ENCODE results near the gene IL31RA. TPM values are rescaled to one million over a fixed set of nuclear protein-coding genes. Genes with fewer than 3 reads are reported as not detected.

The IL31RA gene
- total and polyA plus RNA-seq, 2 experiments from 2014 or later = not detected

DNA sequence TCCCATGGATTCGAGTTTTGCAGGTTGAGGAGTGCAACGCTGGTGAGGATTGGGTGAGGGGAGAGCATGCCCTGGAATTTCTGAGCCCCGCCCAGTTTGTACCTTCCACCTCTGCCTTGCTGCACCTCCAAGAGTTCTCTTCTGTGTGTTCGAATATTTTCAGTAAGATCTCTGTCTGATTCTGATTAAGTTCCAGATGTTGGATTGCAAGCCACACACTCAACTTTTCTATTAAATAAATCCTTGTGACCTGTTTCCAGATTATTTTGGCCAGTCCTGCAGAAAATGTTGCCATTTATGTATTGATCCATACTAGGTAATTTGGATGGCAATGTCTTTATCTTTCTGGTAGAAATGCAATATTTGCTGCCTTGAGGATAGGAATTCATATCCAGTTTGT lies 54.1 kb downstream of the IL31RA start:
- H4K20me1 ChIP-seq (replicated peaks; ENCODE audit: insufficient read depth) = no peaks in the 10 kb centered on the region
- no peaks in the 10 kb centered on the region for H3K27me3 ChIP-seq (ENCODE audit: insufficient read depth)
- Mint-ChIP-seq H3K4me1 (no peaks in the 10 kb centered on the region), H3K27me3 (ENCODE audit: insufficient read depth, low read depth, poor library complexity) (peaks cover 8% of the 10 kb centered on the region), H3K4me3 (no peak overlapping the region), H3K36me3 (ENCODE audit: low read depth) (no peaks in the 10 kb centered on the region), H3K27ac (no peak overlapping the region), H3K9me3 (no peaks in the 10 kb centered on the region)
- H3K36me3 ChIP-seq (ENCODE audit: insufficient read depth) = no peaks in the 10 kb centered on the region
- no peak overlapping the region for H3K4me2 ChIP-seq
- H3K27ac ChIP-seq (ENCODE audit: low read depth) = no peak overlapping the region
- no peak overlapping the region for H3K4me3 ChIP-seq
- no peaks in the 10 kb centered on the region for H3K4me1 ChIP-seq (ENCODE audit: insufficient read depth)
- no peak overlapping the region for H2AFZ ChIP-seq
- H3F3A ChIP-seq (replicated peaks; ENCODE audit: low read depth) = no peaks in the 10 kb centered on the region
- H3K9me2 ChIP-seq (ENCODE audit: insufficient read depth) = peaks cover 7% of the 10 kb centered on the region; the same call in 1 of the 2 replicates
- DNase-seq (ENCODE audit: low spot score) (no peak), ATAC-seq (no peak)
- TF ChIP-seq STAT1 (IDR thresholded peaks at IDR 0.05; ENCODE audit: unreplicated experiment) (no peak), EZH2phosphoT487 (IDR thresholded peaks at IDR 0.05; ENCODE audit: unreplicated experiment) (no peak), POLR2AphosphoS5 (IDR thresholded peaks at IDR 0.05; ENCODE audit: low read depth) (no peak), ZNF331 (CRISPR knock-in tag; IDR thresholded peaks at IDR 0.05; ENCODE audit: low read depth) (no peak), EZH2 (IDR thresholded peaks at IDR 0.05; ENCODE audit: low read depth, unreplicated experiment) (no peak), CREB1 (CRISPR knock-in tag; IDR thresholded peaks at IDR 0.05; ENCODE audit: low read depth) (no peak), ZNF114 (CRISPR knock-in tag; IDR thresholded peaks at IDR 0.05) (no peak), JUNB (IDR thresholded peaks at IDR 0.05; ENCODE audit: unreplicated experiment) (no peak), NANOG (IDR thresholded peaks at IDR 0.05; ENCODE audit: borderline replicate concordance) (no peak)
- TF ChIP-seq, protein P1, sequence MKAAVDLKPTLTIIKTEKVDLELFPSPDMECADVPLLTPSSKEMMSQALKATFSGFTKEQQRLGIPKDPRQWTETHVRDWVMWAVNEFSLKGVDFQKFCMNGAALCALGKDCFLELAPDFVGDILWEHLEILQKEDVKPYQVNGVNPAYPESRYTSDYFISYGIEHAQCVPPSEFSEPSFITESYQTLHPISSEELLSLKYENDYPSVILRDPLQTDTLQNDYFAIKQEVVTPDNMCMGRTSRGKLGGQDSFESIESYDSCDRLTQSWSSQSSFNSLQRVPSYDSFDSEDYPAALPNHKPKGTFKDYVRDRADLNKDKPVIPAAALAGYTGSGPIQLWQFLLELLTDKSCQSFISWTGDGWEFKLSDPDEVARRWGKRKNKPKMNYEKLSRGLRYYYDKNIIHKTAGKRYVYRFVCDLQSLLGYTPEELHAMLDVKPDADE (IDR thresholded peaks at IDR 0.05) = no peak
- TF ChIP-seq, protein P2, sequence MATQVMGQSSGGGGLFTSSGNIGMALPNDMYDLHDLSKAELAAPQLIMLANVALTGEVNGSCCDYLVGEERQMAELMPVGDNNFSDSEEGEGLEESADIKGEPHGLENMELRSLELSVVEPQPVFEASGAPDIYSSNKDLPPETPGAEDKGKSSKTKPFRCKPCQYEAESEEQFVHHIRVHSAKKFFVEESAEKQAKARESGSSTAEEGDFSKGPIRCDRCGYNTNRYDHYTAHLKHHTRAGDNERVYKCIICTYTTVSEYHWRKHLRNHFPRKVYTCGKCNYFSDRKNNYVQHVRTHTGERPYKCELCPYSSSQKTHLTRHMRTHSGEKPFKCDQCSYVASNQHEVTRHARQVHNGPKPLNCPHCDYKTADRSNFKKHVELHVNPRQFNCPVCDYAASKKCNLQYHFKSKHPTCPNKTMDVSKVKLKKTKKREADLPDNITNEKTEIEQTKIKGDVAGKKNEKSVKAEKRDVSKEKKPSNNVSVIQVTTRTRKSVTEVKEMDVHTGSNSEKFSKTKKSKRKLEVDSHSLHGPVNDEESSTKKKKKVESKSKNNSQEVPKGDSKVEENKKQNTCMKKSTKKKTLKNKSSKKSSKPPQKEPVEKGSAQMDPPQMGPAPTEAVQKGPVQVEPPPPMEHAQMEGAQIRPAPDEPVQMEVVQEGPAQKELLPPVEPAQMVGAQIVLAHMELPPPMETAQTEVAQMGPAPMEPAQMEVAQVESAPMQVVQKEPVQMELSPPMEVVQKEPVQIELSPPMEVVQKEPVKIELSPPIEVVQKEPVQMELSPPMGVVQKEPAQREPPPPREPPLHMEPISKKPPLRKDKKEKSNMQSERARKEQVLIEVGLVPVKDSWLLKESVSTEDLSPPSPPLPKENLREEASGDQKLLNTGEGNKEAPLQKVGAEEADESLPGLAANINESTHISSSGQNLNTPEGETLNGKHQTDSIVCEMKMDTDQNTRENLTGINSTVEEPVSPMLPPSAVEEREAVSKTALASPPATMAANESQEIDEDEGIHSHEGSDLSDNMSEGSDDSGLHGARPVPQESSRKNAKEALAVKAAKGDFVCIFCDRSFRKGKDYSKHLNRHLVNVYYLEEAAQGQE (IDR thresholded peaks at IDR 0.05; ENCODE audit: unreplicated experiment) = no peak
- TF ChIP-seq, protein P3, sequence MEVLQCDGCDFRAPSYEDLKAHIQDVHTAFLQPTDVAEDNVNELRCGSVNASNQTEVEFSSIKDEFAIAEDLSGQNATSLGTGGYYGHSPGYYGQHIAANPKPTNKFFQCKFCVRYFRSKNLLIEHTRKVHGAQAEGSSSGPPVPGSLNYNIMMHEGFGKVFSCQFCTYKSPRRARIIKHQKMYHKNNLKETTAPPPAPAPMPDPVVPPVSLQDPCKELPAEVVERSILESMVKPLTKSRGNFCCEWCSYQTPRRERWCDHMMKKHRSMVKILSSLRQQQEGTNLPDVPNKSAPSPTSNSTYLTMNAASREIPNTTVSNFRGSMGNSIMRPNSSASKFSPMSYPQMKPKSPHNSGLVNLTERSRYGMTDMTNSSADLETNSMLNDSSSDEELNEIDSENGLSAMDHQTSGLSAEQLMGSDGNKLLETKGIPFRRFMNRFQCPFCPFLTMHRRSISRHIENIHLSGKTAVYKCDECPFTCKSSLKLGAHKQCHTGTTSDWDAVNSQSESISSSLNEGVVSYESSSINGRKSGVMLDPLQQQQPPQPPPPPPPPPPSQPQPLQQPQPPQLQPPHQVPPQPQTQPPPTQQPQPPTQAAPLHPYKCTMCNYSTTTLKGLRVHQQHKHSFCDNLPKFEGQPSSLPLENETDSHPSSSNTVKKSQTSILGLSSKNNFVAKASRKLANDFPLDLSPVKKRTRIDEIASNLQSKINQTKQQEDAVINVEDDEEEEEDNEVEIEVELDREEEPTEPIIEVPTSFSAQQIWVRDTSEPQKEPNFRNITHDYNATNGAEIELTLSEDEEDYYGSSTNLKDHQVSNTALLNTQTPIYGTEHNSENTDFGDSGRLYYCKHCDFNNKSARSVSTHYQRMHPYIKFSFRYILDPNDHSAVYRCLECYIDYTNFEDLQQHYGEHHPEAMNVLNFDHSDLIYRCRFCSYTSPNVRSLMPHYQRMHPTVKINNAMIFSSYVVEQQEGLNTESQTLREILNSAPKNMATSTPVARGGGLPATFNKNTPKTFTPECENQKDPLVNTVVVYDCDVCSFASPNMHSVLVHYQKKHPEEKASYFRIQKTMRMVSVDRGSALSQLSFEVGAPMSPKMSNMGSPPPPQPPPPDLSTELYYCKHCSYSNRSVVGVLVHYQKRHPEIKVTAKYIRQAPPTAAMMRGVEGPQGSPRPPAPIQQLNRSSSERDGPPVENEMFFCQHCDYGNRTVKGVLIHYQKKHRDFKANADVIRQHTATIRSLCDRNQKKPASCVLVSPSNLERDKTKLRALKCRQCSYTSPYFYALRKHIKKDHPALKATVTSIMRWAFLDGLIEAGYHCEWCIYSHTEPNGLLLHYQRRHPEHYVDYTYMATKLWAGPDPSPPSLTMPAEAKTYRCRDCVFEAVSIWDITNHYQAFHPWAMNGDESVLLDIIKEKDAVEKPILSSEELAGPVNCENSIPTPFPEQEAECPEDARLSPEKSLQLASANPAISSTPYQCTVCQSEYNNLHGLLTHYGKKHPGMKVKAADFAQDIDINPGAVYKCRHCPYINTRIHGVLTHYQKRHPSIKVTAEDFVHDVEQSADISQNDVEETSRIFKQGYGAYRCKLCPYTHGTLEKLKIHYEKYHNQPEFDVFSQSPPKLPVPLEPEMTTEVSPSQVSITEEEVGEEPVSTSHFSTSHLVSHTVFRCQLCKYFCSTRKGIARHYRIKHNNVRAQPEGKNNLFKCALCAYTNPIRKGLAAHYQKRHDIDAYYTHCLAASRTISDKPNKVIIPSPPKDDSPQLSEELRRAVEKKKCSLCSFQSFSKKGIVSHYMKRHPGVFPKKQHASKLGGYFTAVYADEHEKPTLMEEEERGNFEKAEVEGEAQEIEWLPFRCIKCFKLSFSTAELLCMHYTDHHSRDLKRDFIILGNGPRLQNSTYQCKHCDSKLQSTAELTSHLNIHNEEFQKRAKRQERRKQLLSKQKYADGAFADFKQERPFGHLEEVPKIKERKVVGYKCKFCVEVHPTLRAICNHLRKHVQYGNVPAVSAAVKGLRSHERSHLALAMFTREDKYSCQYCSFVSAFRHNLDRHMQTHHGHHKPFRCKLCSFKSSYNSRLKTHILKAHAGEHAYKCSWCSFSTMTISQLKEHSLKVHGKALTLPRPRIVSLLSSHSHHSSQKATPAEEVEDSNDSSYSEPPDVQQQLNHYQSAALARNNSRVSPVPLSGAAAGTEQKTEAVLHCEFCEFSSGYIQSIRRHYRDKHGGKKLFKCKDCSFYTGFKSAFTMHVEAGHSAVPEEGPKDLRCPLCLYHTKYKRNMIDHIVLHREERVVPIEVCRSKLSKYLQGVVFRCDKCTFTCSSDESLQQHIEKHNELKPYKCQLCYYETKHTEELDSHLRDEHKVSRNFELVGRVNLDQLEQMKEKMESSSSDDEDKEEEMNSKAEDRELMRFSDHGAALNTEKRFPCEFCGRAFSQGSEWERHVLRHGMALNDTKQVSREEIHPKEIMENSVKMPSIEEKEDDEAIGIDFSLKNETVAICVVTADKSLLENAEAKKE (CRISPR knock-in tag; IDR thresholded peaks at IDR 0.05) = no peak
- TF ChIP-seq, protein P4, sequence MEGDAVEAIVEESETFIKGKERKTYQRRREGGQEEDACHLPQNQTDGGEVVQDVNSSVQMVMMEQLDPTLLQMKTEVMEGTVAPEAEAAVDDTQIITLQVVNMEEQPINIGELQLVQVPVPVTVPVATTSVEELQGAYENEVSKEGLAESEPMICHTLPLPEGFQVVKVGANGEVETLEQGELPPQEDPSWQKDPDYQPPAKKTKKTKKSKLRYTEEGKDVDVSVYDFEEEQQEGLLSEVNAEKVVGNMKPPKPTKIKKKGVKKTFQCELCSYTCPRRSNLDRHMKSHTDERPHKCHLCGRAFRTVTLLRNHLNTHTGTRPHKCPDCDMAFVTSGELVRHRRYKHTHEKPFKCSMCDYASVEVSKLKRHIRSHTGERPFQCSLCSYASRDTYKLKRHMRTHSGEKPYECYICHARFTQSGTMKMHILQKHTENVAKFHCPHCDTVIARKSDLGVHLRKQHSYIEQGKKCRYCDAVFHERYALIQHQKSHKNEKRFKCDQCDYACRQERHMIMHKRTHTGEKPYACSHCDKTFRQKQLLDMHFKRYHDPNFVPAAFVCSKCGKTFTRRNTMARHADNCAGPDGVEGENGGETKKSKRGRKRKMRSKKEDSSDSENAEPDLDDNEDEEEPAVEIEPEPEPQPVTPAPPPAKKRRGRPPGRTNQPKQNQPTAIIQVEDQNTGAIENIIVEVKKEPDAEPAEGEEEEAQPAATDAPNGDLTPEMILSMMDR (conservative IDR thresholded peaks at IDR 0.05; ENCODE audit: low read depth in 2 of 2) = no peak
- no peaks in the 10 kb centered on the region for H3K79me2 ChIP-seq (replicated peaks; ENCODE audit: insufficient read depth)
